KMS-11 (cell line): ENCODE results near the gene CDKN2B-AS1.

Experiments
- H2AFZ ChIP-seq: fragments of 200-600 bp; sonication (generic); 2 replicates; pipeline ENCODE4 v1.6.1; 2016; ENCODE audit warnings: antibody characterized with exemption, mixed run types, low read depth
- H3K27ac ChIP-seq: fragments of 200-600 bp; sonication (generic); 2 replicates; pipeline ENCODE4 v1.6.1; 2016; ENCODE audit warnings: mild to moderate bottlenecking, mixed run types
- H3K27me3 ChIP-seq: fragments of 200-600 bp; sonication (generic); 2 replicates; pipeline ENCODE4 v1.6.1; 2017; ENCODE audit warnings: mild to moderate bottlenecking, low read depth, mixed run types, moderate library complexity; ENCODE audit not compliant: insufficient read depth
- H3K36me3 ChIP-seq: fragments of 200-600 bp; sonication (generic); 2 replicates; pipeline ENCODE4 v1.6.1; 2017; ENCODE audit warnings: mild to moderate bottlenecking, mixed run types; ENCODE audit not compliant: insufficient read depth
- H3K4me1 ChIP-seq: fragments of 200-600 bp; sonication (generic); 2 replicates; pipeline ENCODE4 v1.6.1; 2016; ENCODE audit warnings: mild to moderate bottlenecking, low read depth, mixed run types; ENCODE audit not compliant: poor library complexity, severe bottlenecking
- H3K4me2 ChIP-seq: fragments of 200-600 bp; sonication (generic); 2 replicates; pipeline ENCODE4 v1.7.0; 2016; ENCODE audit warnings: mild to moderate bottlenecking, mixed run types
- H3K4me3 ChIP-seq: fragments of 200-600 bp; sonication (generic); IDR thresholded peaks from 2 replicates; pipeline ENCODE4 v1.6.1; 2017; ENCODE audit warnings: low read depth, low read length, mixed read lengths; ENCODE audit not compliant: insufficient read depth
- H3K79me2 ChIP-seq: fragments of 200-600 bp; sonication (generic); 2 replicates; pipeline ENCODE4 v1.6.1; 2016; ENCODE audit warnings: low read depth, mixed run types; ENCODE audit not compliant: insufficient read depth
- H3K9ac ChIP-seq: fragments of 200-600 bp; sonication (generic); 2 replicates; pipeline ENCODE4 v1.6.1; 2016; ENCODE audit warnings: mild to moderate bottlenecking, mixed run types
- H4K20me1 ChIP-seq: fragments of 200-600 bp; sonication (generic); 2 replicates; pipeline ENCODE4 v1.6.1; 2016; ENCODE audit warnings: mild to moderate bottlenecking, mixed run types; ENCODE audit not compliant: insufficient read depth
- TF ChIP-seq, protein P1 (sequence below): fragments of 200-600 bp; sonication (generic); conservative IDR thresholded peaks from 2 replicates; pipeline ENCODE4 v1.6.1; 2017; ENCODE audit warnings: low read depth, mild to moderate bottlenecking, antibody characterized with exemption, low read length, moderate library complexity, mixed read lengths

The CDKN2B-AS1 gene

DNA sequence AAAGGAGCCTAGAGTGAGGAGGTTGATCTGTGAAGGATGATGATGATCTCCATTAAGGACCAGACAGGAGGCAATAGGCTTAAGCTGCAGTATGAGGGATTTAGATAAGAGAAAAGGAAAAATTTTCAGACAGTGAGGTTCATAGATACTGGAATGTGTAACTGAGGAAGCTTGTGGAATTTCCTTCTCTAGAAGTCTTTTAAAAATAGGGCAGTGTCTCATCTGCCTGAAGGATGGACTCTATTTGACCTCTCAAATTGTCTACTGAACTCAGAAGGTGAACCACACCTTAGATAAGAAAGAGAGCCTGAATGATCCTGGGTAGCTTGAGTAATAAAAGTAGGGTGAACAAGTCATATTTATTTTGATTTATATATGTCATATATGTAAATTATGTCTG, 162.7 kb downstream of the CDKN2B-AS1 start:
- no peaks in the 10 kb centered on the region for H3K27me3 ChIP-seq
- TF ChIP-seq, protein P1, sequence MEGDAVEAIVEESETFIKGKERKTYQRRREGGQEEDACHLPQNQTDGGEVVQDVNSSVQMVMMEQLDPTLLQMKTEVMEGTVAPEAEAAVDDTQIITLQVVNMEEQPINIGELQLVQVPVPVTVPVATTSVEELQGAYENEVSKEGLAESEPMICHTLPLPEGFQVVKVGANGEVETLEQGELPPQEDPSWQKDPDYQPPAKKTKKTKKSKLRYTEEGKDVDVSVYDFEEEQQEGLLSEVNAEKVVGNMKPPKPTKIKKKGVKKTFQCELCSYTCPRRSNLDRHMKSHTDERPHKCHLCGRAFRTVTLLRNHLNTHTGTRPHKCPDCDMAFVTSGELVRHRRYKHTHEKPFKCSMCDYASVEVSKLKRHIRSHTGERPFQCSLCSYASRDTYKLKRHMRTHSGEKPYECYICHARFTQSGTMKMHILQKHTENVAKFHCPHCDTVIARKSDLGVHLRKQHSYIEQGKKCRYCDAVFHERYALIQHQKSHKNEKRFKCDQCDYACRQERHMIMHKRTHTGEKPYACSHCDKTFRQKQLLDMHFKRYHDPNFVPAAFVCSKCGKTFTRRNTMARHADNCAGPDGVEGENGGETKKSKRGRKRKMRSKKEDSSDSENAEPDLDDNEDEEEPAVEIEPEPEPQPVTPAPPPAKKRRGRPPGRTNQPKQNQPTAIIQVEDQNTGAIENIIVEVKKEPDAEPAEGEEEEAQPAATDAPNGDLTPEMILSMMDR, result no peak
- no peak overlapping the region for H3K9ac ChIP-seq
- H3K4me3 ChIP-seq, result no peak overlapping the region
- no peaks in the 10 kb centered on the region for H3K36me3 ChIP-seq
- no peaks in the 10 kb centered on the region for H3K79me2 ChIP-seq
- H3K4me2 ChIP-seq, result peak overlapping the region; percentile 62
- H3K4me1 ChIP-seq, result peaks cover 56% of the 10 kb centered on the region
- H3K27ac ChIP-seq, result no peak overlapping the region
- H4K20me1 ChIP-seq, result no peaks in the 10 kb centered on the region
- H2AFZ ChIP-seq, result no peak overlapping the region

DNA sequence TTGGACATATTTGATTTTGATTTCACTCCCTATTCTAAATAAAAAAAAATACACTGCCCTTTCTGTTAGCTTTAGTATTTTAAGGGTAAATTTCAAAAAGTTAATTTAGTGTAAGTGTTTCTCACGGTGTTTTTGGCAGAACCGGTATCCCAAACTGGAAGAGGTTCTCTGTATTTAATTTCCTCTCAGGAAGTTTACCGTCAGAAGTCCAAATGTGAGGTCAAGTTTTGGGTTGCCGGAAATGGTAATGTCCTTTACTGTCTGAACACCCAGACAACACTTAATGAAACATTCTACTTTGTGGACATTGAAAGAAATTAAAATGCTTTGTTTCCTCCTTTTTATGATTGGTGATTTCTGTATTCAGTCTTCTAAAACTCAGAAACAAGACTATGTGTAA, 163.2 kb downstream of the CDKN2B-AS1 start:
- TF ChIP-seq, protein P1, result no peak
- no peak overlapping the region for H3K4me3 ChIP-seq
- no peak overlapping the region for H3K9ac ChIP-seq
- H3K27me3 ChIP-seq, result no peaks in the 10 kb centered on the region
- peaks cover 56% of the 10 kb centered on the region for H3K4me1 ChIP-seq
- 0 out of 2 replicates have a peak overlapping the region, but pooled peaks have one; percentile 6 for H2AFZ ChIP-seq
- H3K27ac ChIP-seq, result no peak overlapping the region
- no peaks in the 10 kb centered on the region for H4K20me1 ChIP-seq
- peak overlapping the region; percentile 62 for H3K4me2 ChIP-seq
- no peaks in the 10 kb centered on the region for H3K36me3 ChIP-seq
- H3K79me2 ChIP-seq, result no peaks in the 10 kb centered on the region

DNA sequence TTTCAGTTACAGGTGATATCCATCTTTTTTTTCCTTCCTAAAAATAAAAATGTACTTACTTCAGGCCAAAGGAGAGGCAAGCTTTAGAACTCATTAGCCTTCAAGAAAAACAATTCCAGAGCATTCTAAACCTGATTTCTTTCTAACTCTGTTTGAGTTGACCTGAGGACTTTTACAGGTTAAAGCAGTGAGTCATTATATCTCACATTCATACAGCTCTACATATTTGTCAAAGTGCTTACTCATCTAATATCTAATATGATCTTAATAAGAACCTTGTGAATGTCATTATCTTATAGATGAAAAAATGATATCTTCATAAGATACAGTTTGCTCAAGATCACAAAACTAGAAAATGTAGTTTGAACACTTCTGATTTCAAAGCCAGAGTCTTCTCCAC, 163.7 kb downstream of the CDKN2B-AS1 start:
- Histone ChIP-seq H3K27ac (no peak overlapping the region), H3K4me1 (peaks cover 56% of the 10 kb centered on the region), H3K36me3 (no peaks in the 10 kb centered on the region), H3K79me2 (no peaks in the 10 kb centered on the region), H3K27me3 (no peaks in the 10 kb centered on the region), H2AFZ (0 out of 2 replicates have a peak overlapping the region, but pooled peaks have one; percentile 6), H3K9ac (no peak overlapping the region), H3K4me2 (peak overlapping the region; percentile 62), H3K4me3 (no peak overlapping the region), H4K20me1 (no peaks in the 10 kb centered on the region)
- TF ChIP-seq, protein P1, result no peak

DNA sequence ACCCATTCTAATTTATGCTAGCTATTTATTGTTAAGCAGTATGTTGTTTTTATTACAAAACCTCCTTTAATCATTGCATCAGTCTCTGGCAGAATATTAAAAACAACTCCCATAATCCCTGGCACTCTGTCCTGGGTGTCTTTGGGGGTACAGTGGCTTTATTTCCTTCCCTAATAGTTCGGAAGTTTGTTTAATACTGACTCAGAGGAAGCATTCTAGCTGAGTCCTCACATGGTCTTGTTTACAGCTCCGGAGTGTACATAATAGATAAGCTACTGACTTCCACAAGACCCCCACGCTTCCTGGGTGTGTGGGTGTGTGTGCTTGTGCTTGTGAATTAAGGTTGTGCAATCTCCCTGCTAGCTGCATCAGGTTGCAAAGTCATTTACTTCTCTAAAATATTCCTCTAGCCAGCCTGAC, 164.3 kb downstream of the CDKN2B-AS1 start:
- H3K79me2 ChIP-seq, result no peaks in the 10 kb centered on the region
- peak overlapping the region; percentile 69; the same call in 1 of the 2 replicates for H3K27ac ChIP-seq
- H3K4me1 ChIP-seq, result peaks cover 59% of the 10 kb centered on the region
- peak overlapping the region; percentile 62; the same call in 1 of the 2 replicates for H3K4me2 ChIP-seq
- H4K20me1 ChIP-seq, result no peaks in the 10 kb centered on the region
- H3K27me3 ChIP-seq, result no peaks in the 10 kb centered on the region
- TF ChIP-seq, protein P1, result no peak
- no peak overlapping the region for H3K9ac ChIP-seq
- no peak overlapping the region for H2AFZ ChIP-seq
- H3K36me3 ChIP-seq, result no peaks in the 10 kb centered on the region
- no peak overlapping the region for H3K4me3 ChIP-seq
